SK-N-SH treated with all-trans-retinoic acid at 6 μM for 48 hours (cell line): Measurements from ENCODE around the gene GARS1.
"Not testable (repeated sequence)": the region's sequence is repeated elsewhere in the genome, so short reads cannot be mapped to it uniquely, and the experiment has no call there.

Source experiments
- ATAC-seq: fragments of 200-7000 bp; cut with Tn5 transposase; 3 replicates; pipeline ENCODE4 v1.9.1; 2020; ENCODE audit warnings: mild to moderate bottlenecking, moderate library complexity
- ARNTL ChIP-seq: fragments of 450-650 bp; formaldehyde crosslinking; IDR thresholded peaks from 2 replicates; pipeline ENCODE4 v1.5.0; 2020; ENCODE audit warnings: low read depth, mild to moderate bottlenecking, moderate library complexity, borderline replicate concordance
- CSDC2 ChIP-seq: fragments of 250-450 bp; sonication (Bioruptor Pico); IDR thresholded peaks from 2 replicates; pipeline ENCODE4 v1.5.0; 2020; ENCODE audit warnings: mild to moderate bottlenecking, moderate library complexity
- ESRRG ChIP-seq: fragments of 250-450 bp; sonication (Bioruptor Pico); IDR thresholded peaks from 2 replicates; pipeline ENCODE4 v1.6.1; 2021; ENCODE audit warnings: mild to moderate bottlenecking
- GLIS3 ChIP-seq: fragments of 250-450 bp; sonication (Bioruptor Pico); IDR thresholded peaks from 2 replicates; pipeline ENCODE4 v1.5.0; 2020; ENCODE audit warnings: mild to moderate bottlenecking, moderate library complexity
- ISL1 ChIP-seq: fragments of 250-450 bp; sonication (Bioruptor Pico); IDR thresholded peaks from 2 replicates; pipeline ENCODE4 v2.1.2; 2022; ENCODE audit warnings: mild to moderate bottlenecking, moderate library complexity
- OSR1 ChIP-seq: fragments of 250-450 bp; sonication (Bioruptor Pico); IDR thresholded peaks from 2 replicates; pipeline ENCODE4 v1.8.0; 2022; ENCODE audit warnings: moderate library complexity, mild to moderate bottlenecking, inconsistent platforms
- PPARA ChIP-seq: fragments of 250-450 bp; sonication (Bioruptor Pico); IDR thresholded peaks from 2 replicates; pipeline ENCODE4 v1.5.0; 2020; ENCODE audit warnings: mild to moderate bottlenecking, borderline replicate concordance
- RARB ChIP-seq: fragments of 250-450 bp; sonication (Bioruptor Pico); IDR thresholded peaks from 2 replicates; pipeline ENCODE4 v1.8.0; 2021; ENCODE audit warnings: mild to moderate bottlenecking, moderate library complexity
- SNAI2 ChIP-seq: fragments of 250-450 bp; sonication (Bioruptor Pico); IDR thresholded peaks from 2 replicates; pipeline ENCODE4 v1.5.0; 2020; ENCODE audit warnings: mild to moderate bottlenecking, moderate library complexity
- TOX ChIP-seq: fragments of 250-450 bp; sonication (Bioruptor Pico); IDR thresholded peaks from 2 replicates; pipeline ENCODE4 v1.8.0; 2021; ENCODE audit warnings: mild to moderate bottlenecking, moderate library complexity, borderline replicate concordance
- ZFP3 ChIP-seq: fragments of 250-450 bp; sonication (Bioruptor Pico); IDR thresholded peaks from 2 replicates; pipeline ENCODE4 v1.5.0; 2020; ENCODE audit warnings: mild to moderate bottlenecking, moderate library complexity
- ZFP30 ChIP-seq: fragments of 450-650 bp; formaldehyde crosslinking; IDR thresholded peaks from 2 replicates; pipeline ENCODE4 v1.5.0; 2022; ENCODE audit warnings: mild to moderate bottlenecking, moderate library complexity
- ZNF565 ChIP-seq: fragments of 450-650 bp; formaldehyde crosslinking; conservative IDR thresholded peaks from 2 replicates; pipeline ENCODE4 v1.5.0; 2020; ENCODE audit warnings: low read depth, mild to moderate bottlenecking, moderate library complexity
- ZNF70 ChIP-seq: fragments of 450-650 bp; formaldehyde crosslinking; IDR thresholded peaks from 2 replicates; pipeline ENCODE4 v1.5.0; 2020; ENCODE audit warnings: mild to moderate bottlenecking, moderate library complexity
- ZNF8 ChIP-seq: fragments of 450-650 bp; formaldehyde crosslinking; IDR thresholded peaks from 2 replicates; pipeline ENCODE4 v1.5.0; 2020; ENCODE audit warnings: mild to moderate bottlenecking, moderate library complexity
- TF ChIP-seq, protein P1 (sequence below): fragments of 250-450 bp; sonication (Bioruptor Pico); IDR thresholded peaks from 2 replicates; pipeline ENCODE4 v1.8.0; 2020; ENCODE audit warnings: mild to moderate bottlenecking, moderate library complexity, borderline replicate concordance
- TF ChIP-seq, protein P2 (sequence below): fragments of 250-450 bp; sonication (Bioruptor Pico); IDR thresholded peaks from 2 replicates; pipeline ENCODE4 v1.5.1; 2021; ENCODE audit warnings: mild to moderate bottlenecking, moderate library complexity
- TF ChIP-seq, protein P3 (sequence below): fragments of 250-450 bp; sonication (Bioruptor Pico); IDR thresholded peaks from 2 replicates; pipeline ENCODE4 v1.5.0; 2020; ENCODE audit warnings: mild to moderate bottlenecking, moderate library complexity
- TF ChIP-seq, protein P4 (sequence below): fragments of 250-450 bp; sonication (Bioruptor Pico); IDR thresholded peaks from 2 replicates; pipeline ENCODE4 v1.5.1; 2020; ENCODE audit warnings: low read depth, mild to moderate bottlenecking, moderate library complexity
- TF ChIP-seq, protein P5 (sequence below): fragments of 250-450 bp; sonication (Bioruptor Pico); IDR thresholded peaks from 2 replicates; pipeline ENCODE4 v1.8.0; 2021; ENCODE audit warnings: low read depth, mild to moderate bottlenecking, moderate library complexity, borderline replicate concordance

GARS1 gene

DNA sequence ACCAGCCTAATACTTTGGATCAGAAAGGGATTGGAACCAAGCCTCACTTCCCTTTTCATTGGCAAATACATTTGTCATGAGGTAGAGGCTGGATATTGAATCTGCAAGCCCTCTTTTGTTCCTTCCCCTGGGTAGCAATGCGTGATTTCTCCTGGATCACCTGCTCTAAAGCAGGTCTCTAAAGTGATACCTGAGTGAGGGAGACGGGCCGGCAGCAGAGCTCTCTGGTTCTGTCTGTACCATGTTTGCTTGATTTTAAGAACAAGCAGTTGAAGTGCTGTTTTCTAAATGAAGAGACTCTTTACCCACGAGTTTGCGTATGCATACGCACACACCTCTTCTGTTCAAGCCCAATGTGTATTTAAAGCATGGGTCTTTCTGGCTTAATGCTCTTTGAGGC, 41.1 kb downstream of the GARS1 start:
- ATAC-seq, result no peak
- TF ChIP-seq TOX (CRISPR knock-in tag) (no peak), ZFP30 (CRISPR knock-in tag) (no peak), ISL1 (CRISPR knock-in tag) (no peak), ZNF70 (CRISPR knock-in tag) (no peak), SNAI2 (CRISPR knock-in tag) (no peak), RARB (CRISPR knock-in tag) (no peak), GLIS3 (CRISPR knock-in tag) (no peak)
- TF ChIP-seq, protein P1, sequence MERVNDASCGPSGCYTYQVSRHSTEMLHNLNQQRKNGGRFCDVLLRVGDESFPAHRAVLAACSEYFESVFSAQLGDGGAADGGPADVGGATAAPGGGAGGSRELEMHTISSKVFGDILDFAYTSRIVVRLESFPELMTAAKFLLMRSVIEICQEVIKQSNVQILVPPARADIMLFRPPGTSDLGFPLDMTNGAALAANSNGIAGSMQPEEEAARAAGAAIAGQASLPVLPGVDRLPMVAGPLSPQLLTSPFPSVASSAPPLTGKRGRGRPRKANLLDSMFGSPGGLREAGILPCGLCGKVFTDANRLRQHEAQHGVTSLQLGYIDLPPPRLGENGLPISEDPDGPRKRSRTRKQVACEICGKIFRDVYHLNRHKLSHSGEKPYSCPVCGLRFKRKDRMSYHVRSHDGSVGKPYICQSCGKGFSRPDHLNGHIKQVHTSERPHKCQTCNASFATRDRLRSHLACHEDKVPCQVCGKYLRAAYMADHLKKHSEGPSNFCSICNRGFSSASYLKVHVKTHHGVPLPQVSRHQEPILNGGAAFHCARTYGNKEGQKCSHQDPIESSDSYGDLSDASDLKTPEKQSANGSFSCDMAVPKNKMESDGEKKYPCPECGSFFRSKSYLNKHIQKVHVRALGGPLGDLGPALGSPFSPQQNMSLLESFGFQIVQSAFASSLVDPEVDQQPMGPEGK (CRISPR knock-in tag), result no peak

DNA sequence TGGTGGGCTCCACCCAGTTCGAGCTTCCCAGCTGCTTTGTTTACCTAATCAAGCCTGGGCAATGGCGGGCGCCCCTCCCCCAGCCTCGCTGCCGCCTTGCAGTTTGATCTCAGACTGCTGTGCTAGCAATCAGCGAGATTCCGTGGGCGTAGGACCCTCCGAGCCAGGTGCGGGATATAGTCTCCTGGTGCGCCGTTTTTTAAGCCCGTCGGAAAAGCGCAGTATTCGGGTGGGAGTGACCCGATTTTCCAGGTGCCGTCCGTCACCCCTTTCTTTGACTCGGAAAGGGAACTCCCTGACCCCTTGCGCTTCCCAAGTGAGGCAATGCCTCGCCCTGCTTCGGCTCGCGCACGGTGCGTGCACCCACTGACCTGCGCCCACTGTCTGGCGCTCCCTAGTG, 47.6 kb downstream of the GARS1 start:
- not testable (repeated sequence) for ATAC-seq

DNA sequence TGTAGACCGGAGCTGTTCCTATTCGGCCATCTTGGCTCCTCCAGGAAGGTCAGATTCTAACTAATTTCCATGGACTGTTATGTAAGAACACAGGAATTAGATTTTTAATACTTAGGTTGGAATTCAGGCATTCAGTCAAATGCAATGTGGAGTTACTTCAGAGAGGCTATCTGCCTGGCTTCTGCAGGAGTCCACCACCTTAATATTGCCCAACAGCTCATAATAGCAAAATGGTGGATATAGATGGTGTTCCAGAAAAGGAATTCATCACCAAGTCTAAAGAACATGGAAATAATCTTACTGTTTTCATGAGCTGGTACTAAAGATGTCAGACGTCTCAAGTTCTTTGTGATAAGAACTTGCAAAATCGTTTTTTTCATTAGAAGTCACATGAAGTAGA, 48.1 kb downstream of the GARS1 start:
- TF ChIP-seq ZNF565 (CRISPR knock-in tag) (no peak), ZFP3 (CRISPR knock-in tag) (no peak), GLIS3 (CRISPR knock-in tag) (no peak), ESRRG (CRISPR knock-in tag) (no peak), RARB (CRISPR knock-in tag) (no peak), ZNF8 (CRISPR knock-in tag) (no peak), ZNF70 (CRISPR knock-in tag) (no peak), TOX (CRISPR knock-in tag) (no peak), ZFP30 (CRISPR knock-in tag) (no peak), CSDC2 (CRISPR knock-in tag) (no peak), ARNTL (no peak), PPARA (CRISPR knock-in tag) (no peak), ISL1 (CRISPR knock-in tag) (no peak), OSR1 (CRISPR knock-in tag) (no peak)
- TF ChIP-seq, protein P2, sequence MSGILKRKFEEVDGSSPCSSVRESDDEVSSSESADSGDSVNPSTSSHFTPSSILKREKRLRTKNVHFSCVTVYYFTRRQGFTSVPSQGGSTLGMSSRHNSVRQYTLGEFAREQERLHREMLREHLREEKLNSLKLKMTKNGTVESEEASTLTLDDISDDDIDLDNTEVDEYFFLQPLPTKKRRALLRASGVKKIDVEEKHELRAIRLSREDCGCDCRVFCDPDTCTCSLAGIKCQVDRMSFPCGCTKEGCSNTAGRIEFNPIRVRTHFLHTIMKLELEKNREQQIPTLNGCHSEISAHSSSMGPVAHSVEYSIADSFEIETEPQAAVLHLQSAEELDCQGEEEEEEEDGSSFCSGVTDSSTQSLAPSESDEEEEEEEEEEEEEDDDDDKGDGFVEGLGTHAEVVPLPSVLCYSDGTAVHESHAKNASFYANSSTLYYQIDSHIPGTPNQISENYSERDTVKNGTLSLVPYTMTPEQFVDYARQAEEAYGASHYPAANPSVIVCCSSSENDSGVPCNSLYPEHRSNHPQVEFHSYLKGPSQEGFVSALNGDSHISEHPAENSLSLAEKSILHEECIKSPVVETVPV (CRISPR knock-in tag), result no peak
- TF ChIP-seq, protein P3, sequence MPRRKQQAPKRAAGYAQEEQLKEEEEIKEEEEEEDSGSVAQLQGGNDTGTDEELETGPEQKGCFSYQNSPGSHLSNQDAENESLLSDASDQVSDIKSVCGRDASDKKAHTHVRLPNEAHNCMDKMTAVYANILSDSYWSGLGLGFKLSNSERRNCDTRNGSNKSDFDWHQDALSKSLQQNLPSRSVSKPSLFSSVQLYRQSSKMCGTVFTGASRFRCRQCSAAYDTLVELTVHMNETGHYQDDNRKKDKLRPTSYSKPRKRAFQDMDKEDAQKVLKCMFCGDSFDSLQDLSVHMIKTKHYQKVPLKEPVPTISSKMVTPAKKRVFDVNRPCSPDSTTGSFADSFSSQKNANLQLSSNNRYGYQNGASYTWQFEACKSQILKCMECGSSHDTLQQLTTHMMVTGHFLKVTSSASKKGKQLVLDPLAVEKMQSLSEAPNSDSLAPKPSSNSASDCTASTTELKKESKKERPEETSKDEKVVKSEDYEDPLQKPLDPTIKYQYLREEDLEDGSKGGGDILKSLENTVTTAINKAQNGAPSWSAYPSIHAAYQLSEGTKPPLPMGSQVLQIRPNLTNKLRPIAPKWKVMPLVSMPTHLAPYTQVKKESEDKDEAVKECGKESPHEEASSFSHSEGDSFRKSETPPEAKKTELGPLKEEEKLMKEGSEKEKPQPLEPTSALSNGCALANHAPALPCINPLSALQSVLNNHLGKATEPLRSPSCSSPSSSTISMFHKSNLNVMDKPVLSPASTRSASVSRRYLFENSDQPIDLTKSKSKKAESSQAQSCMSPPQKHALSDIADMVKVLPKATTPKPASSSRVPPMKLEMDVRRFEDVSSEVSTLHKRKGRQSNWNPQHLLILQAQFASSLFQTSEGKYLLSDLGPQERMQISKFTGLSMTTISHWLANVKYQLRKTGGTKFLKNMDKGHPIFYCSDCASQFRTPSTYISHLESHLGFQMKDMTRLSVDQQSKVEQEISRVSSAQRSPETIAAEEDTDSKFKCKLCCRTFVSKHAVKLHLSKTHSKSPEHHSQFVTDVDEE (CRISPR knock-in tag), result no peak
- TF ChIP-seq, protein P4, sequence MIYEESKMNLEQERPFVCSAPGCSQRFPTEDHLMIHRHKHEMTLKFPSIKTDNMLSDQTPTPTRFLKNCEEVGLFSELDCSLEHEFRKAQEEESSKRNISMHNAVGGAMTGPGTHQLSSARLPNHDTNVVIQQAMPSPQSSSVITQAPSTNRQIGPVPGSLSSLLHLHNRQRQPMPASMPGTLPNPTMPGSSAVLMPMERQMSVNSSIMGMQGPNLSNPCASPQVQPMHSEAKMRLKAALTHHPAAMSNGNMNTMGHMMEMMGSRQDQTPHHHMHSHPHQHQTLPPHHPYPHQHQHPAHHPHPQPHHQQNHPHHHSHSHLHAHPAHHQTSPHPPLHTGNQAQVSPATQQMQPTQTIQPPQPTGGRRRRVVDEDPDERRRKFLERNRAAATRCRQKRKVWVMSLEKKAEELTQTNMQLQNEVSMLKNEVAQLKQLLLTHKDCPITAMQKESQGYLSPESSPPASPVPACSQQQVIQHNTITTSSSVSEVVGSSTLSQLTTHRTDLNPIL (CRISPR knock-in tag), result no peak
- TF ChIP-seq, protein P5, sequence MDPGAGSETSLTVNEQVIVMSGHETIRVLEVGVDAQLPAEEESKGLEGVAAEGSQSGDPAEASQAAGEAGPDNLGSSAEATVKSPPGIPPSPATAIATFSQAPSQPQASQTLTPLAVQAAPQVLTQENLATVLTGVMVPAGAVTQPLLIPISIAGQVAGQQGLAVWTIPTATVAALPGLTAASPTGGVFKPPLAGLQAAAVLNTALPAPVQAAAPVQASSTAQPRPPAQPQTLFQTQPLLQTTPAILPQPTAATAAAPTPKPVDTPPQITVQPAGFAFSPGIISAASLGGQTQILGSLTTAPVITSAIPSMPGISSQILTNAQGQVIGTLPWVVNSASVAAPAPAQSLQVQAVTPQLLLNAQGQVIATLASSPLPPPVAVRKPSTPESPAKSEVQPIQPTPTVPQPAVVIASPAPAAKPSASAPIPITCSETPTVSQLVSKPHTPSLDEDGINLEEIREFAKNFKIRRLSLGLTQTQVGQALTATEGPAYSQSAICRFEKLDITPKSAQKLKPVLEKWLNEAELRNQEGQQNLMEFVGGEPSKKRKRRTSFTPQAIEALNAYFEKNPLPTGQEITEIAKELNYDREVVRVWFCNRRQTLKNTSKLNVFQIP (CRISPR knock-in tag), result no peak
- TF ChIP-seq, protein P1 (CRISPR knock-in tag), result no peak
- no peak for ATAC-seq
